Sigmoid colon (tissue), 4 donors: ENCODE measurements around the gene METTL25.

Source experiments
- CTCF ChIP-seq, 4 experiments: fragments of 450-650 bp in 3 of 4; fragments of 200-600 bp in 1 of 4; IDR thresholded peaks; one replicate each; pipeline ENCODE4 v1.5.1; 2016 to 2019; ENCODE audit warnings: antibody characterized with exemption in 4 of 4, mild to moderate bottlenecking in 3 of 4, moderate library complexity in 2 of 4
- EP300 ChIP-seq, 4 donors: sonication (generic); formaldehyde crosslinking; IDR thresholded peaks; one replicate each; pipeline ENCODE4 v1.6.1; 2017; ENCODE audit warnings: antibody characterized with exemption in 4 of 4
- POLR2A ChIP-seq, 2 donors: fragments of 450-650 bp; IDR thresholded peaks; one replicate each; pipeline ENCODE4 v1.6.1; 2016; ENCODE audit warnings: antibody characterized with exemption in 2 of 2, mild to moderate bottlenecking in 2 of 2, moderate library complexity in 2 of 2
- POLR2AphosphoS5 ChIP-seq, 4 donors: sonication (generic); formaldehyde crosslinking; IDR thresholded peaks; one replicate each; pipeline ENCODE4 v1.6.1; 2017; ENCODE audit warnings: antibody characterized with exemption in 4 of 4

DNA sequence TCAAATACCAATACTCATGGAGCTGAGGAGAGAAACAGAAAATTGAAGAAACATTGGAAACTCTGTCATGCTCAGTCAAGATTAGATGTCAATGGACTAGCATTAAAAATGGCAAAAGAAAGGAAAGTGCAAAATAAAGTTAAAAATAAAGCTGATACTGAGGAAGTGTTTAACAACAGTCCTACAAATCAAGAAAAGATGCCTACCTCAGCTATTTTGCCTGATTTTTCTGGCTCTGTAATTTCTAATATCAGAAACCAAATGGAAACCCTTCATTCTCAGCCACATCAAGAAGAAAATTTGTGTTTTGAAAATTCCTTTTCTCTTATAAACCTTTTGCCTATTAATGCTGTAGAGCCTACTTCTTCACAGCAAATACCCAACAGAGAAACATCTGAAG, 40.5 kb downstream of the METTL25 start:
- TF ChIP-seq CTCF (IDR thresholded peaks at IDR 0.05) (no peak), POLR2A (IDR thresholded peaks at IDR 0.05) (no peak), EP300 (IDR thresholded peaks at IDR 0.05) (no peak), POLR2AphosphoS5 (IDR thresholded peaks at IDR 0.05) (no peak)
